HepG2 (cell line): ENCODE data around the gene ACOT9. TPM values are rescaled to one million over a fixed set of nuclear protein-coding genes. Genes with fewer than 3 reads are reported as not detected.

Experiments used
- ATAC-seq: fragments of 200-7000 bp; cut with Tn5 transposase; 3 replicates; pipeline ENCODE4 v1.9.1; 2020; ENCODE audit warnings: mild to moderate bottlenecking, moderate library complexity
- BruUV-seq: library from RNA; stranded (reverse); fragments of 400-500 nt; replicated peaks from 2 replicates; lab custom pipeline; 2021; lab: Mats Ljungman, UMichigan
- CTCF ChIA-PET: fragments of 300-600 bp; formaldehyde crosslinking; extraction: SDS; loops from one replicate; lab custom pipeline; 2021; ENCODE audit warnings: low total read pairs, inconsistent platforms, low intra/inter-chr PET ratio; lab: Yijun Ruan, JAX
- POLR2A ChIA-PET: fragments of 350-600 bp; sonication (Branson Sonifier 250); formaldehyde crosslinking; loops from one replicate; lab custom pipeline; 2020; ENCODE audit warnings: antibody characterized with exemption, inconsistent platforms; lab: Yijun Ruan, JAX
- DNase-seq: peaks from one replicate; pipeline ENCODE4 v3.0.0-alpha.2; 2015; ENCODE audit warnings: low spot score
- FAIRE-seq: peaks from 3 replicates; lab custom pipeline; 2011; peaks lifted over from hg19 to GRCh38; lab: Jason Lieb, UNC
- H2AFZ ChIP-seq: one replicate; pipeline ENCODE4 v1.6.1; 2011; ENCODE audit warnings: low read length, inconsistent platforms
- H3K27ac ChIP-seq: fragments of 300-600 bp; 3 replicates; pipeline ENCODE4 v1.8.0; 2011; ENCODE audit warnings: mixed run types, mild to moderate bottlenecking, mixed read lengths, low read length, inconsistent platforms; ENCODE audit not compliant: insufficient read depth; ENCODE audit errors: extremely low read length
- H3K27me3 ChIP-seq, 2 experiments: fragments of 200-600 bp in 1 of 2; 2 replicates in 1 of 2; 3 replicates in 1 of 2; pipeline versions ENCODE4 v1.6.0 to v1.8.0; 2011; ENCODE audit warnings: low read length in 2 of 2, mild to moderate bottlenecking in 2 of 2, moderate library complexity in 2 of 2, inconsistent platforms in 1 of 2; ENCODE audit not compliant: insufficient read depth in 2 of 2, control insufficient read depth in 1 of 2
- H3K36me3 ChIP-seq, 2 experiments: fragments of 200-600 bp in 1 of 2; replicated peaks in 1 of 2; 2 replicates in 1 of 2; 3 replicates in 1 of 2; pipeline versions ENCODE4 v1.5.1 to v1.8.0; 2011; ENCODE audit warnings: low read length in 2 of 2, inconsistent platforms in 1 of 2; ENCODE audit not compliant: insufficient read depth in 2 of 2, control insufficient read depth in 1 of 2
- H3K4me1 ChIP-seq: 2 replicates; pipeline ENCODE4 v1.5.1; 2012; ENCODE audit warnings: low read length, inconsistent platforms; ENCODE audit not compliant: insufficient read depth
- H3K4me2 ChIP-seq: 2 replicates; pipeline ENCODE4 v1.6.0; 2011; ENCODE audit warnings: low read depth, low read length, inconsistent platforms
- H3K4me3 ChIP-seq, 3 experiments: fragments of 200-600 bp in 1 of 3; sonication (generic), shearing (Covaris generic) in 1 of 3; replicated peaks in 1 of 3; 2 replicates each; pipeline ENCODE4 v1.5.1; 2011 to 2016; ENCODE audit warnings: low read length in 3 of 3, inconsistent platforms in 2 of 3, low read depth in 2 of 3, mild to moderate bottlenecking in 2 of 3, control low read depth in 1 of 3, mixed read lengths in 1 of 3; ENCODE audit not compliant: insufficient read depth in 1 of 3
- H3K79me2 ChIP-seq: one replicate; pipeline ENCODE4 v1.6.1; 2011; ENCODE audit warnings: low read length, inconsistent platforms; ENCODE audit not compliant: insufficient read depth
- H3K9ac ChIP-seq: 2 replicates; pipeline ENCODE4 v1.6.0; 2011; ENCODE audit warnings: mild to moderate bottlenecking, low read depth, low read length, inconsistent platforms; ENCODE audit not compliant: insufficient read depth
- H3K9me3 ChIP-seq: 2 replicates; pipeline ENCODE4 v1.5.1; 2012; ENCODE audit warnings: mild to moderate bottlenecking, low read length
- H4K20me1 ChIP-seq: 2 replicates; pipeline ENCODE4 v1.6.0; 2011; ENCODE audit warnings: inconsistent platforms, mild to moderate bottlenecking, low read length, moderate library complexity; ENCODE audit not compliant: insufficient read depth
- NCOR1 ChIP-seq: fragments of 200-600 bp; sonication (generic); IDR thresholded peaks from 2 replicates; pipeline ENCODE4 v1.7.0; 2017; ENCODE audit warnings: antibody characterized with exemption, low read length, borderline replicate concordance
- NR2C2 ChIP-seq: sonication (generic); formaldehyde crosslinking; IDR thresholded peaks from 2 replicates; pipeline ENCODE4 v1.4.0; 2020; ENCODE audit warnings: missing genetic modification reagents, mild to moderate bottlenecking, moderate library complexity, borderline replicate concordance
- TP53 ChIP-seq: sonication (generic); formaldehyde crosslinking; conservative IDR thresholded peaks from 2 replicates; pipeline ENCODE4 v1.4.0; 2020; ENCODE audit warnings: missing genetic modification reagents
- ZNF773 ChIP-seq: sonication (generic); formaldehyde crosslinking; IDR thresholded peaks from 2 replicates; pipeline ENCODE4 v1.4.0; 2020; ENCODE audit warnings: missing genetic modification reagents, borderline replicate concordance
- ZNF775 ChIP-seq: sonication (generic); formaldehyde crosslinking; IDR thresholded peaks from 2 replicates; pipeline ENCODE4 v1.4.0; 2020; ENCODE audit warnings: missing genetic modification reagents, mild to moderate bottlenecking, moderate library complexity, borderline replicate concordance
- ZNF83 ChIP-seq: sonication (generic); formaldehyde crosslinking; IDR thresholded peaks from 2 replicates; pipeline ENCODE4 v1.4.0; 2020; ENCODE audit warnings: missing genetic modification reagents, mild to moderate bottlenecking, borderline replicate concordance
- WGBS: methylation state at CpG from one replicate; pipeline ENCODE4 v1.1.6; 2017; ENCODE audit warnings: low lambda C conversion rate; 5-methylcytosine and 5-hydroxymethylcytosine counted together
- in situ Hi-C: cut with HindIII; loops from 2 replicates; pipeline ENCODE4 v1.10.0; 2017; ENCODE audit warnings: low pct_unique_long_range_greater_than_20kb; ENCODE audit not compliant: extremely low pct_ligation_motif_present
- intact Hi-C: fragments of 100-400 bp; cut with micrococcal nuclease; formaldehyde crosslinking; loops from one replicate; pipeline ENCODE4 v1.10.0; 2022; ENCODE audit not compliant: unreplicated experiment
- polyA plus RNA-seq, 8 experiments: library from polyadenylated mRNA; depleted of rRNA in 3 of 8; stranded (reverse) in 7 of 8; unstranded in 1 of 8; fragments of >200 nt; fragmentation: Illumina TruSeq in 4 of 8; extraction: Trizol in 4 of 8; gene quantifications; 2 replicates each; pipeline versions ENCODE4 v1.2.1 to v1.2.3, GENCODE V29; 2011 to 2016; ENCODE audit warnings: low read depth in 4 of 8, missing spikeins in 1 of 8, mixed read lengths in 1 of 8; ENCODE audit not compliant: insufficient read depth in 1 of 8
- total RNA-seq, 5 experiments: library from RNA; depleted of rRNA; stranded (reverse); fragments of >200 nt; fragmentation: Illumina TruSeq; extraction: Trizol; gene quantifications; 2 replicates each; pipeline ENCODE4 v1.2.3, GENCODE V29; 2016; ENCODE audit warnings: low read depth in 1 of 5
- TF ChIP-seq, protein P1 (sequence below), 2 experiments: sonication (generic) in 1 of 2; formaldehyde crosslinking in 1 of 2; IDR thresholded peaks; 2 replicates each; pipeline versions ENCODE4 v1.6.1 to v1.9.0; 2014 to 2022; ENCODE audit warnings: antibody characterized with exemption in 1 of 2, borderline replicate concordance in 1 of 2, inconsistent platforms in 1 of 2, low read depth in 1 of 2, missing genetic modification reagents in 1 of 2
- TF ChIP-seq, protein P2 (sequence below): sonication (generic); formaldehyde crosslinking; conservative IDR thresholded peaks from 2 replicates; pipeline ENCODE4 v1.4.0; 2020; ENCODE audit warnings: missing genetic modification reagents
- TF ChIP-seq, protein P3 (sequence below): sonication (generic); formaldehyde crosslinking; IDR thresholded peaks from 2 replicates; pipeline ENCODE4 v1.8.0; 2022; ENCODE audit warnings: low read depth, missing genetic modification reagents
- TF ChIP-seq, protein P4 (sequence below): sonication (generic); formaldehyde crosslinking; IDR thresholded peaks from 2 replicates; pipeline ENCODE4 v1.9.0; 2021; ENCODE audit warnings: missing genetic modification reagents, mild to moderate bottlenecking, borderline replicate concordance

ACOT9 gene
- total and polyA plus RNA-seq, 2 of the 13 experiments (the other 11 are each of a cell fraction or from before 2014, with no cell fraction given) = 33.3 to 36.9 TPM

DNA sequence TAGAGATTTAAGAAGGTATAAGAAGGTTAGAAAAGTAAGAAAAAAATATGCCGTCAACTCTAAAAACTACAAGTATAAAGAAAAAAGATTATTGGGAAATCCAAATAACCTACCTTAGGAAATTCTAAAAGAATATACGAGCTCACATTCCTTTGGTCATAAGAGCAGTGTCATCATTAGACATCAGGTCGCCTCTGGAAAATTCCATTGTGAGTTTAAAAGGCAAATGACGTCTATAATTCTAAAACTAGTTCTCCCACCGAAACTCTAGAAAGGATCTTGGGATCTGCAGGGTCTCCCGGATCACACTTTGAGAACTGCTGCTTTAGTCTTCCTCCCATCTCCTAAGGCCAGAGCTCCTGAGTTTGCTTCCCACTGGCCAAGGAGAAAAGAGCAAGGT is 39.4 kb upstream of the ACOT9 start:
- POLR2A ChIA-PET = interaction anchor here (0.6 to 4.7 kb wide), 28 partner anchors 12 to 272 kb away, joined by 3 to 91 read pairs (median 6); partner anchors contain the start of genes ACOT9, APOO and CXorf58
- Histone ChIP-seq H2AFZ (peak overlapping the region; percentile 42), H3K4me2 (peak overlapping the region; percentile 63), H3K4me3 (peak overlapping the region; percentile 63 to 68 (median 68)), H3K9me3 (no peaks in the 10 kb centered on the region), H3K79me2 (peaks cover 31% of the 10 kb centered on the region), H3K27me3 (no peaks in the 10 kb centered on the region; a peak in 1 of 5 replicates), H3K4me1 (peaks cover 28% of the 10 kb centered on the region), H4K20me1 (peaks cover 17% of the 10 kb centered on the region), H3K36me3 (peaks cover 0 to 1% of the 10 kb centered on the region in 2 experiments; a peak in 2 of 5 replicates), H3K9ac (peak overlapping the region; percentile 79), H3K27ac (peak overlapping the region; percentile 82)
- FAIRE-seq (no peak), ATAC-seq (no peak), DNase-seq (peak; percentile 58)
- intact Hi-C loops (loop anchor here (1.0 to 10.0 kb wide), 2 partner anchors 120 to 1938 kb away; no protein-coding TSS in a partner anchor), in situ Hi-C loops (loop anchor here (5.0 kb wide), 1 partner anchor 120 kb away; no protein-coding TSS in a partner anchor)
- 12% methylated on average over 5 of the region's 6 CpGs for WGBS
- CTCF ChIA-PET = interaction anchor here (2.0 kb wide), 1 partner anchor 119 kb away, joined by 27 read pairs; no protein-coding TSS in a partner anchor
- BruUV-seq = no TSS peak
- TF ChIP-seq ZNF83 = no peak
- TF ChIP-seq, protein P1, sequence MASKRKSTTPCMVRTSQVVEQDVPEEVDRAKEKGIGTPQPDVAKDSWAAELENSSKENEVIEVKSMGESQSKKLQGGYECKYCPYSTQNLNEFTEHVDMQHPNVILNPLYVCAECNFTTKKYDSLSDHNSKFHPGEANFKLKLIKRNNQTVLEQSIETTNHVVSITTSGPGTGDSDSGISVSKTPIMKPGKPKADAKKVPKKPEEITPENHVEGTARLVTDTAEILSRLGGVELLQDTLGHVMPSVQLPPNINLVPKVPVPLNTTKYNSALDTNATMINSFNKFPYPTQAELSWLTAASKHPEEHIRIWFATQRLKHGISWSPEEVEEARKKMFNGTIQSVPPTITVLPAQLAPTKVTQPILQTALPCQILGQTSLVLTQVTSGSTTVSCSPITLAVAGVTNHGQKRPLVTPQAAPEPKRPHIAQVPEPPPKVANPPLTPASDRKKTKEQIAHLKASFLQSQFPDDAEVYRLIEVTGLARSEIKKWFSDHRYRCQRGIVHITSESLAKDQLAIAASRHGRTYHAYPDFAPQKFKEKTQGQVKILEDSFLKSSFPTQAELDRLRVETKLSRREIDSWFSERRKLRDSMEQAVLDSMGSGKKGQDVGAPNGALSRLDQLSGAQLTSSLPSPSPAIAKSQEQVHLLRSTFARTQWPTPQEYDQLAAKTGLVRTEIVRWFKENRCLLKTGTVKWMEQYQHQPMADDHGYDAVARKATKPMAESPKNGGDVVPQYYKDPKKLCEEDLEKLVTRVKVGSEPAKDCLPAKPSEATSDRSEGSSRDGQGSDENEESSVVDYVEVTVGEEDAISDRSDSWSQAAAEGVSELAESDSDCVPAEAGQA (IDR thresholded peaks at IDR 0.05; ENCODE audit: low read depth) = no peak
- TF ChIP-seq, protein P1 (CRISPR knock-in tag; IDR thresholded peaks at IDR 0.05; ENCODE audit: borderline replicate concordance) = no peak
- TF ChIP-seq ZNF773 (CRISPR knock-in tag) = no peak
- TF ChIP-seq, protein P2, sequence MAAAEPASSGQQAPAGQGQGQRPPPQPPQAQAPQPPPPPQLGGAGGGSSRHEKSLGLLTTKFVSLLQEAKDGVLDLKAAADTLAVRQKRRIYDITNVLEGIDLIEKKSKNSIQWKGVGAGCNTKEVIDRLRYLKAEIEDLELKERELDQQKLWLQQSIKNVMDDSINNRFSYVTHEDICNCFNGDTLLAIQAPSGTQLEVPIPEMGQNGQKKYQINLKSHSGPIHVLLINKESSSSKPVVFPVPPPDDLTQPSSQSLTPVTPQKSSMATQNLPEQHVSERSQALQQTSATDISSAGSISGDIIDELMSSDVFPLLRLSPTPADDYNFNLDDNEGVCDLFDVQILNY (CRISPR knock-in tag) = no peak
- TF ChIP-seq, protein P3, sequence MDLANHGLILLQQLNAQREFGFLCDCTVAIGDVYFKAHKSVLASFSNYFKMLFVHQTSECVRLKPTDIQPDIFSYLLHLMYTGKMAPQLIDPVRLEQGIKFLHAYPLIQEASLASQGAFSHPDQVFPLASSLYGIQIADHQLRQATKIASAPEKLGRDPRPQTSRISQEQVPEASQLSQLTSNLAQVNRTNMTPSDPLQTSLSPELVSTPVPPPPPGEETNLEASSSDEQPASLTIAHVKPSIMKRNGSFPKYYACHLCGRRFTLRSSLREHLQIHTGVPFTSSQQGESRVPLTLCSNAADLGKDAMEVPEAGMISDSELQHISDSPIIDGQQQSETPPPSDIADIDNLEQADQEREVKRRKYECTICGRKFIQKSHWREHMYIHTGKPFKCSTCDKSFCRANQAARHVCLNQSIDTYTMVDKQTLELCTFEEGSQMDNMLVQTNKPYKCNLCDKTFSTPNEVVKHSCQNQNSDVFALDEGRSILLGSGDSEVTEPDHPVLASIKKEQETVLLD (CRISPR knock-in tag) = no peak
- no peak for TF ChIP-seq ZNF775 (CRISPR knock-in tag)
- TF ChIP-seq NR2C2 (CRISPR knock-in tag) = no peak
- no peak for TF ChIP-seq TP53 (CRISPR knock-in tag)
- TF ChIP-seq, protein P4, sequence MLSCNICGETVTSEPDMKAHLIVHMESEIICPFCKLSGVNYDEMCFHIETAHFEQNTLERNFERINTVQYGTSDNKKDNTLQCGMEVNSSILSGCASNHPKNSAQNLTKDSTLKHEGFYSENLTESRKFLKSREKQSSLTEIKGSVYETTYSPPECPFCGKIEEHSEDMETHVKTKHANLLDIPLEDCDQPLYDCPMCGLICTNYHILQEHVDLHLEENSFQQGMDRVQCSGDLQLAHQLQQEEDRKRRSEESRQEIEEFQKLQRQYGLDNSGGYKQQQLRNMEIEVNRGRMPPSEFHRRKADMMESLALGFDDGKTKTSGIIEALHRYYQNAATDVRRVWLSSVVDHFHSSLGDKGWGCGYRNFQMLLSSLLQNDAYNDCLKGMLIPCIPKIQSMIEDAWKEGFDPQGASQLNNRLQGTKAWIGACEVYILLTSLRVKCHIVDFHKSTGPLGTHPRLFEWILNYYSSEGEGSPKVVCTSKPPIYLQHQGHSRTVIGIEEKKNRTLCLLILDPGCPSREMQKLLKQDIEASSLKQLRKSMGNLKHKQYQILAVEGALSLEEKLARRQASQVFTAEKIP = no peak
- no peak for TF ChIP-seq NCOR1
